GM13977 (cell line): ENCODE results near the gene OR10G3.

Source experiments
- DNase-seq: peaks from one replicate; pipeline ENCODE4 v3.0.0; 2012; ENCODE audit warnings: low spot score
- CTCF ChIP-seq: IDR thresholded peaks from 2 replicates; pipeline ENCODE4 v1.5.1; 2012; ENCODE audit warnings: mild to moderate bottlenecking, control low read depth; ENCODE audit not compliant: insufficient read depth; ENCODE audit errors: extremely low read depth, missing control alignments
- in situ Hi-C: fragments of 300-500 bp; cut with MboI; formaldehyde crosslinking; loops from one replicate; pipeline ENCODE4 v1.12.0; 2022; ENCODE audit warnings: low sequenced_read_pairs, low pct_unique_long_range_greater_than_20kb, mixed read lengths, inconsistent platforms; ENCODE audit not compliant: unreplicated experiment

OR10G3 gene

GRCh38 chr14:21535545-21536417 is 44.1 kb downstream of the OR10G3 start:
- no peak for DNase-seq
- TF ChIP-seq CTCF, result no peak
- in situ Hi-C loops, result no loop called here

- no peak for TF ChIP-seq CTCF
- in situ Hi-C loops, result no loop called here
- no peak for DNase-seq
Observed at GRCh38 chr14:21534576-21534975, 45.3 kb downstream of the OR10G3 start.

- in situ Hi-C loops, result no loop called here
- TF ChIP-seq CTCF, result no peak
- DNase-seq, result no peak
Observed at GRCh38 chr14:21533294-21533693, 46.6 kb downstream of the OR10G3 start.

- DNase-seq, result no peak
- in situ Hi-C loops, result no loop called here
- no peak for TF ChIP-seq CTCF
Observed at GRCh38 chr14:21529515-21529914, 50.4 kb downstream of the OR10G3 start.

GRCh38 chr14:21528381-21529348 is 51.2 kb downstream of the OR10G3 start:
- no peak for DNase-seq
- no peak for TF ChIP-seq CTCF
- in situ Hi-C loops, result no loop called here

GRCh38 chr14:21527318-21527679 is 52.6 kb downstream of the OR10G3 start:
- no peak for DNase-seq
- in situ Hi-C loops, result no loop called here
- TF ChIP-seq CTCF, result no peak
